8988T (cell line): ENCODE measurements around the gene IFNA14.
"Not testable (repeated sequence)": the region's sequence is repeated elsewhere in the genome, so short reads cannot be mapped to it uniquely, and the experiment has no call there.

Source experiments
- DNase-seq: peaks from one replicate; pipeline ENCODE4 v3.0.0; 2011

Gene IFNA14

GRCh38 chr9:21239911-21240310 lies at the start of gene IFNA14:
Gene IFNA14, minus strand, starts transcription at chr9:21240005. Its CDS starts 70 bp downstream, at chr9:21239935.
- DNase-seq: no peak

GRCh38 chr9:21287280-21287679 lies 47.5 kb upstream of the IFNA14 start:
- no peak for DNase-seq

GRCh38 chr9:21286659-21287058 lies 46.9 kb upstream of the IFNA14 start:
- no peak for DNase-seq

- DNase-seq: no peak
These were observed 46.3 kb upstream of the IFNA14 start for GRCh38 chr9:21286099-21286498.

- no peak for DNase-seq
These were observed 41.5 kb upstream of the IFNA14 start for GRCh38 chr9:21281275-21281674.

- no peak for DNase-seq
These were observed 28.5 kb upstream of the IFNA14 start for GRCh38 chr9:21268347-21268657.

- no peak for DNase-seq
These were observed 27.9 kb upstream of the IFNA14 start for GRCh38 chr9:21267485-21268346.

GRCh38 chr9:21266733-21267484 lies 27.1 kb upstream of the IFNA14 start:
- DNase-seq: no peak

GRCh38 chr9:21265421-21266189 lies 25.8 kb upstream of the IFNA14 start:
- no peak for DNase-seq

- DNase-seq: no peak
These were observed 15.9 kb upstream of the IFNA14 start for GRCh38 chr9:21255538-21256212.

- no peak for DNase-seq
These were observed 13.1 kb upstream of the IFNA14 start for GRCh38 chr9:21252721-21253547.

- DNase-seq: no peak
These were observed 11.8 kb upstream of the IFNA14 start for GRCh38 chr9:21251638-21252037.

- DNase-seq: no peak
These were observed 11.4 kb upstream of the IFNA14 start for GRCh38 chr9:21251190-21251589.

- DNase-seq: no peak
These were observed 5.0 kb upstream of the IFNA14 start for GRCh38 chr9:21244836-21245235.

GRCh38 chr9:21236360-21236714 lies 3.5 kb downstream of the IFNA14 start:
- DNase-seq: not testable (repeated sequence)

GRCh38 chr9:21235468-21236359 lies 4.1 kb downstream of the IFNA14 start:
- DNase-seq: not testable (repeated sequence)

GRCh38 chr9:21234153-21234687 lies 5.6 kb downstream of the IFNA14 start:
- no peak for DNase-seq

GRCh38 chr9:21233258-21233657 lies 6.5 kb downstream of the IFNA14 start:
- no peak for DNase-seq

GRCh38 chr9:21228122-21228521 lies 11.7 kb downstream of the IFNA14 start, which contains the start of gene IFNA17:
Gene IFNA17, minus strand, starts transcription at chr9:21228222. Its CDS starts 49 bp downstream, at chr9:21228173.
- DNase-seq: no peak

- DNase-seq: not testable (repeated sequence)
These were observed 22.6 kb downstream of the IFNA14 start, which contains the start of gene IFNA16 for GRCh38 chr9:21217211-21217610. Gene IFNA16, minus strand, starts transcription at chr9:21217311. Its CDS starts 6 bp downstream, at chr9:21217305.
